ENCODE results near the gene IRF7. TPM values are rescaled to one million over a fixed set of nuclear protein-coding genes. Genes with fewer than 3 reads are reported as not detected.

The IRF7 gene
- polyA plus RNA-seq, 2 of the 4 experiments (the other 2 are of a cell fraction) = 2.0 to 3.1 TPM

DNA sequence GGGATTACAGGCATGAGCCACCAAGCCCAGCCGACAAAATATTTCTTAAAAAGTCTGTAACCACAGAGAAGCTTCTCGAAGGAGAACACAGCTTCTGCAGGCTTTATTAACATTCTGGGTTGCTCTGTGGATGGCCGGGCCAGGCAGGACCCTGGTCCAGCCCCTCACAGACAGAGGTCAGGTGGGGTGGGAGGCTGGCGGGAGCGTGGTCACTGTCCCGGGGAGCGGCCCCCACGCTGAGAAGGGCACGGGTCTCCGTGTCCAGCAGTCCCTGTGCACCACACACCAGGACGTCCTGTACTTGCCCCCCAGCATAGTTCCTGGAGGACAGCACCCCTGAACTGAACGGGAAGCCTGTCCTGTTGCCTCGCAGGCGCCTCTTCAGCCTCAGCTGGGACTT lies 40.7 kb upstream of the IRF7 start:
- DNase-seq (ENCODE audit: low read depth in 1 of 2, low spot score in 1 of 2) = no peak
- 96% methylated on average over 12 of the region's 14 CpGs for WGBS (ENCODE audit: missing lambda C conversion rate)
- Histone ChIP-seq H3K27ac (no peak overlapping the region), H3K4me1 (peaks cover 14% of the 10 kb centered on the region), H3K9me3 (no peaks in the 10 kb centered on the region), H3K4me3 (no peak overlapping the region), H3K4me2 (no peak overlapping the region)
- ChIA-PET POLR2A (interaction anchor here (0.7 to 1.3 kb wide), 3 partner anchors 13 to 1496 kb away, joined by 3 read pairs; no protein-coding TSS in a partner anchor), CTCF (interaction anchor here (0.7 to 3.8 kb wide), 6 partner anchors 9 to 102 kb away, joined by 3 to 21 read pairs (median 6); partner anchors contain the start of genes DEAF1 and TMEM80)
- TF ChIP-seq FOSB (CRISPR knock-in tag; IDR thresholded peaks at IDR 0.05) (no peak), CBX2 (IDR thresholded peaks at IDR 0.05; ENCODE audit: borderline replicate concordance, low read depth) (no peak)
- ATAC-seq = no peak; a peak in 1 of 6 replicates
- no peak for FAIRE-seq

DNA sequence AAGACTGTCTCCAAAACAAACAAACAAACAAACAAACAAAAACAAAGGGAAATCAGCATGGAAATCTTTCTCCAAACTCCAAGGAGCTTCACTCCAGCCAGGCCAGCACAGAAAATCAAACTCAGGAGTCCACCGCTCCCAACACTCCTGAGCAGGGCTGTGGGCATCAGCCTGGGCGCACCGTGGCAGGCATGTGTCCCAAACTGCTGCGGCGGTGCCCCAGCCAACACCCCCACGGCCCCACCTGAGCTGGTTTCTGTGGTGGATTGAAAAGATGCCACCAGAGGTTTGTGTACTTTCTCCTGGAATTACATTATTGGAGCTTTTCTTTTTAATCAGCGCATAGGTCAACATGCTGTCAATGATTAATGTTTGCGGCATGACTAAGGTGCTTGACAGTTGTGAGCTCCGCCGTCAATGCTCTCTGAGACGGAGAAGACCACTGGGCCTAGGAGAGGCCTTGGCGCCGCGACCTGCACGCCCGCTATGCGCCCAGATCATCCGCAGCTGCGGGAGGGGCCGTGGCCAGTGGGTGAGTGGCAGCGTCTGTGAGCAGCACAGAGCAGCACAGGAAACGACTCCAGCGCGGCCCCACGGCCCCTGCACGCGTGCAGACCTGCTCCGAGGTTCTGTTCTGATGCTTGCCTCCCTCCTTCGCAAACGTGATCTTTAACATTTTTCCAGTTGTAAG lies 39.4 kb upstream of the IRF7 start:
- H3K9me3 ChIP-seq = no peaks in the 10 kb centered on the region
- FAIRE-seq = no peak
- 71% methylated on average over 30 of the region's 30 CpGs for WGBS (ENCODE audit: missing lambda C conversion rate)
- POLR2A ChIA-PET = interaction anchor here (0.6 kb wide), 1 partner anchor 9 kb away, joined by 3 read pairs; no protein-coding TSS in a partner anchor
- peak overlapping the region; percentile 48; the same call in 2 of the 3 replicates for H3K4me2 ChIP-seq
- H3K27ac ChIP-seq = no peak overlapping the region
- H3K4me3 ChIP-seq = no peak overlapping the region
- CTCF ChIA-PET = interaction anchor here (0.6 to 3.8 kb wide), 14 partner anchors 8 to 100 kb away, joined by 3 to 21 read pairs (median 5); partner anchors contain the start of genes DEAF1, TALDO1 and TMEM80
- no peak for TF ChIP-seq RFX5 (IDR thresholded peaks at IDR 0.05)
- TF ChIP-seq FOXS1 (CRISPR knock-in tag; IDR thresholded peaks at IDR 0.05) = no peak
- TF ChIP-seq, protein P1, sequence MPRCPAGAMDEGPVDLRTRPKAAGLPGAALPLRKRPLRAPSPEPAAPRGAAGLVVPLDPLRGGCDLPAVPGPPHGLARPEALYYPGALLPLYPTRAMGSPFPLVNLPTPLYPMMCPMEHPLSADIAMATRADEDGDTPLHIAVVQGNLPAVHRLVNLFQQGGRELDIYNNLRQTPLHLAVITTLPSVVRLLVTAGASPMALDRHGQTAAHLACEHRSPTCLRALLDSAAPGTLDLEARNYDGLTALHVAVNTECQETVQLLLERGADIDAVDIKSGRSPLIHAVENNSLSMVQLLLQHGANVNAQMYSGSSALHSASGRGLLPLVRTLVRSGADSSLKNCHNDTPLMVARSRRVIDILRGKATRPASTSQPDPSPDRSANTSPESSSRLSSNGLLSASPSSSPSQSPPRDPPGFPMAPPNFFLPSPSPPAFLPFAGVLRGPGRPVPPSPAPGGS (IDR thresholded peaks at IDR 0.05) = no peak
- no peak for TF ChIP-seq ESRRA (IDR thresholded peaks at IDR 0.05; ENCODE audit: borderline replicate concordance, low read length)
- TF ChIP-seq, protein P2, sequence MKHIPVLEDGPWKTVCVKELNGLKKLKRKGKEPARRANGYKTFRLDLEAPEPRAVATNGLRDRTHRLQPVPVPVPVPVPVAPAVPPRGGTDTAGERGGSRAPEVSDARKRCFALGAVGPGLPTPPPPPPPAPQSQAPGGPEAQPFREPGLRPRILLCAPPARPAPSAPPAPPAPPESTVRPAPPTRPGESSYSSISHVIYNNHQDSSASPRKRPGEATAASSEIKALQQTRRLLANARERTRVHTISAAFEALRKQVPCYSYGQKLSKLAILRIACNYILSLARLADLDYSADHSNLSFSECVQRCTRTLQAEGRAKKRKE (CRISPR knock-in tag; IDR thresholded peaks at IDR 0.05; ENCODE audit: low read depth) = no peak
- TF ChIP-seq MAFK (IDR thresholded peaks at IDR 0.05; ENCODE audit: partially characterized antibody) = no peak
- TF ChIP-seq, protein P3, sequence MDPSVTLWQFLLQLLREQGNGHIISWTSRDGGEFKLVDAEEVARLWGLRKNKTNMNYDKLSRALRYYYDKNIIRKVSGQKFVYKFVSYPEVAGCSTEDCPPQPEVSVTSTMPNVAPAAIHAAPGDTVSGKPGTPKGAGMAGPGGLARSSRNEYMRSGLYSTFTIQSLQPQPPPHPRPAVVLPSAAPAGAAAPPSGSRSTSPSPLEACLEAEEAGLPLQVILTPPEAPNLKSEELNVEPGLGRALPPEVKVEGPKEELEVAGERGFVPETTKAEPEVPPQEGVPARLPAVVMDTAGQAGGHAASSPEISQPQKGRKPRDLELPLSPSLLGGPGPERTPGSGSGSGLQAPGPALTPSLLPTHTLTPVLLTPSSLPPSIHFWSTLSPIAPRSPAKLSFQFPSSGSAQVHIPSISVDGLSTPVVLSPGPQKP (IDR thresholded peaks at IDR 0.05; ENCODE audit: low read depth, low read length) = no peak
- TF ChIP-seq CHD2 (IDR thresholded peaks at IDR 0.05; ENCODE audit: low read length, partially characterized antibody) = no peak
- TF ChIP-seq, protein P4, sequence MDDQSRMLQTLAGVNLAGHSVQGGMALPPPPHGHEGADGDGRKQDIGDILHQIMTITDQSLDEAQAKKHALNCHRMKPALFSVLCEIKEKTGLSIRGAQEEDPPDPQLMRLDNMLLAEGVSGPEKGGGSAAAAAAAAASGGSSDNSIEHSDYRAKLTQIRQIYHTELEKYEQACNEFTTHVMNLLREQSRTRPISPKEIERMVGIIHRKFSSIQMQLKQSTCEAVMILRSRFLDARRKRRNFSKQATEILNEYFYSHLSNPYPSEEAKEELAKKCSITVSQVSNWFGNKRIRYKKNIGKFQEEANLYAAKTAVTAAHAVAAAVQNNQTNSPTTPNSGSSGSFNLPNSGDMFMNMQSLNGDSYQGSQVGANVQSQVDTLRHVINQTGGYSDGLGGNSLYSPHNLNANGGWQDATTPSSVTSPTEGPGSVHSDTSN (IDR thresholded peaks at IDR 0.05) = no peak
- no peak for TF ChIP-seq BHLHE40 (IDR thresholded peaks at IDR 0.05; ENCODE audit: low read depth, low read length)
- TF ChIP-seq NFE2L2 (conservative IDR thresholded peaks at IDR 0.05; ENCODE audit: low read length) = no peak
- no peak for TF ChIP-seq HEYL (CRISPR knock-in tag; IDR thresholded peaks at IDR 0.05)
- TF ChIP-seq POLR2A (IDR thresholded peaks at IDR 0.05; ENCODE audit: low read length) = no peak
- TF ChIP-seq RNF2 (IDR thresholded peaks at IDR 0.05; ENCODE audit: borderline replicate concordance, low read depth) = no peak
- no peak for TF ChIP-seq RARB (CRISPR knock-in tag; IDR thresholded peaks at IDR 0.05)
- TF ChIP-seq JUN (IDR thresholded peaks at IDR 0.05) = no peak
- no peak for TF ChIP-seq EHMT2 (IDR thresholded peaks at IDR 0.05; ENCODE audit: low read depth)
- no peak for TF ChIP-seq NR3C1 (IDR thresholded peaks at IDR 0.05)
- no peak for TF ChIP-seq RCOR1 (IDR thresholded peaks at IDR 0.05; ENCODE audit: low read depth, low read length)
- H3K4me1 ChIP-seq = peaks cover 14% of the 10 kb centered on the region
- peak in 1 of 2 experiments; percentile 36 for DNase-seq (ENCODE audit: low read depth in 1 of 2, low spot score in 1 of 2)
- peak; percentile 25 to 60; a peak in 4 of 6 replicates for ATAC-seq

All from A549 (cell line).